HG03457 (cell line): ENCODE data around the gene DDAH1.
"Not testable (repeated sequence)": the region's sequence is repeated elsewhere in the genome, so short reads cannot be mapped to it uniquely, and the experiment has no call there.

Experiments
- ATAC-seq: cut with Tn5 transposase; IDR thresholded peaks from one replicate; pipeline ENCODE4 v1.9.1; 2021; ENCODE audit warnings: moderate number of reproducible peaks; ENCODE audit not compliant: unreplicated experiment

The DDAH1 gene

GRCh38 chr1:85361606-85362296 lies 103.2 kb downstream of the DDAH1 start:
- ATAC-seq: no peak

- no peak for ATAC-seq
These were observed 104.0 kb downstream of the DDAH1 start for GRCh38 chr1:85360730-85361493.

GRCh38 chr1:85359874-85360721 lies 104.9 kb downstream of the DDAH1 start:
- no peak for ATAC-seq

- ATAC-seq: no peak
These were observed 106.1 kb downstream of the DDAH1 start for GRCh38 chr1:85358702-85359438.

DNA sequence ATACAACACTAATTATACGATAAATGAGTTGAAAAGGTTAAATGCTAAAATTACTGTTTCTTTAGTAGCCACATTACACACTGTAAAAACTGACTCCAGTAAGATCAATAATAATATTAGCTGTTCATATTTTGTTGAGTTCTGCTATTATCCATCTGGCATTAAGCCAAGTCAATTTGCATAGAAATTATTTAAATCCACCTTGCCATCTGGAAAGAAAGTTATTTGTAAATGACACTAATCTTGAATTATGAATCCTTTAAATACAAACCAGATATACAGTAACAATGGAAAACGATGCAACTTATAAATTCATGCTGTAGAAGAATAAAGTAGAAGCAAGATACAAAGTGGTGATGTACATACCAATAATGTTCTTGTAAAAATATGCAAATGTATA lies 107.1 kb downstream of the DDAH1 start:
- ATAC-seq: no peak

DNA sequence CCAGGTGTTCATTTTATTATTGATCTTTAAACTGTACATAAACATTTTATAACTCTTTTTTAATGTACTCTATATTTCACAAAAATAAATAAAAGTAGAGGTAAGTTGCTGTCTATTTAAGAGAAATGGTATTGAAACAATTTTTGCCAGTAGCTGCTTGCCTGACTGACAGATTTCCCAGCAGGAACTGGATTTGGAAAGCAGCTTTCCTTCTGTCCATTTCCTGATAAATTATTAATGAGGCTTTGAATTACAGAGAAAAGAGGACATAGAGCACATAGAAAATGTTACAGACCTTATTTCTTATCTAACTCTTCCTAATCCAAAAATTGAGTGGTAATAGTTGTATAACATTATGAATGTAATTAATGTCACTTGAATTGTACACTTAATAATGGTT lies 108.8 kb downstream of the DDAH1 start:
- ATAC-seq: no peak

DNA sequence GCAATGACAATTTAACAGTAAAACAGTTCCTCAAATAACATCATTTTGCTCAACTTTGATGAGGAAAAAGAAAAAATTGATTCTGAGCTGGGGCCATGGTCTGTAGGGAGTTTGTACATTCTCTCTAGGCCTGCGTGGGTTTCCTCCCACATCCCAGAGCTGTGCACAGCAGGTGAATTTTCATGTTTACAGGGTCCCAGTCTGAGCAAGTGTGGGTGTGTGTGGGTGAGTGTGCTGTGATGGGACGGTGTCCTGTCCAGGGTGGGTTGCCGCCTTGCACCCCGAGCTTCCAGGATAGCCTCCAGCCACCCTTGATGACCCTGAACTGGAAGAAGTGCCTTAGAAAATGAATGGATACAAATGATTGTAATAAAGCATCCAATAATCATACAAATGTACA lies 112.9 kb downstream of the DDAH1 start:
- no peak for ATAC-seq

- ATAC-seq: no peak
These were observed 113.6 kb downstream of the DDAH1 start for GRCh38 chr1:85351202-85351828.

DNA sequence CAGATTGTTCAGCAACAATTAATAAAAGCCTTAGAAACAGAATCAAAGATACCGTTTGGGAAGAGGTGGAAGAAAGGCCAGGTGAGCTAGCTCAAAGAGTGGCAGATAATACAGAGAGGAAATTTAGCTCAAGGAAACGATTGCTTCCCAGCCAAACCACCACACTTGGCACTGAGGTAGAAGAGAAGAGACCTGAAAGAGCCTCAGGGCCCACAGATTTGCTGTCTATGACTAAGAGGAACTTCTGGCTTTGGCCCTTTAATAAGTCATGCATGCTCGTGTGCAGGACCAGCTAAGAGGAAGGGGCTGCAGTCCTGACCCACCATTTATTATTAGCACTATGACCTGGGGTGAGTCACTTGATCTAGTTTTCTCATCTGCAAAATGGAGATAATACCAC lies 115.7 kb downstream of the DDAH1 start:
- ATAC-seq: no peak

DNA sequence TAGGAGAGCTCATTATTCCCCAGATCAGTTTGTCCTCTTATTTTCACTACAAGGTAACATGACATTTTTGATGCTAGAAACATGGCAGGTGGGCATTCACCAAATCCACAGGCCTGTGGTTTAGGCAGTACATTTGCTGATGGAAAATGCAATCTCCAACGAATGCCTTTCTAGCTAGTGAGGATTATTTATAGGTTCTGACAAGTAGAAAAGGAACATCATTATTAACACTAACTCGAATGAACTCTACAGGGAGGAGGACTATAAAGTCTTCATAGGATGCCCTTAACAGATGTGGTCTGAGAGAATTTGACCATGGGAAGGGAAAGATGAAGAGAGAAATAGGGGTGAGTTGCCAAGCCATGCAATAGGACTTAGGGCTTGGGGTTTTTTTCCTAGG lies 117.1 kb downstream of the DDAH1 start:
- ATAC-seq: no peak

DNA sequence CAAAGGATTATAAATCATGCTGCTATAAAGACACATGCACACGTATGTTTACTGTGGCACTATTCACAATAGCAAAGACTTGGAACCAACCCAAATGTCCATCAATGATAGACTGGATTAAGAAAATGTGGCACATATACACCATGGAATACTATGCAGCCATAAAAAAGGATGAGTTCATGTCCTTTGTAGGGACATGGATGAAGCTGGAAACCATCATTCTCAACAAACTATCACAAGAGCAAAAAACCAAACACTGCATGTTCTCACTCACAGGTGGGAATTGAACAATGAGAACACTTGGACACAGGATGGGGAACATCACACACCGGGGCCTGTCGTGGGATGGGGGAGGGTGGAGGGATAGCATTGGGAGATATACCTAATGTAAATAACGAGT lies 117.7 kb downstream of the DDAH1 start:
- ATAC-seq: not testable (repeated sequence)

GRCh38 chr1:85344256-85344694 lies 120.7 kb downstream of the DDAH1 start:
- ATAC-seq: no peak

GRCh38 chr1:85343612-85344255 lies 121.2 kb downstream of the DDAH1 start:
- no peak for ATAC-seq

- no peak for ATAC-seq
These were observed 121.7 kb downstream of the DDAH1 start for GRCh38 chr1:85343213-85343611.

GRCh38 chr1:85342207-85342606 lies 122.8 kb downstream of the DDAH1 start:
- no peak for ATAC-seq

DNA sequence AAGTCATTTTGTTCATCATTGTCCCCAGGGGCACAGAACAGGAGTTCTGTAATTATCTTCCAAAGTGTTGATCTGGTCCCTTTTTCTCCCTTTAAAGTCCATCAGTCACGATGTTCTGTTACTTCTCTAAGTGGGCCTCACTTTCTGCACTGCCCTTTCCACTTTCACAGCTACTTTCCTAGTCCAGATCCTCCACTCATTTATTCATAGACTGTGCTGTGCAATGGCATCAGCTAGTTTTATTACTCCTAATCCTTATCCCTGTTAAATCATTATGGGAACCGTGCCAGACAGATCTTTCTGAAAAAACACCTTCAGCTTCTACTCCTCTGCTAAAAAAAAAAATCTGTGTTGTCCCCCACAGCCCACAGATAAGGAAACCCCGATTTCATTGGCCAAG lies 124.5 kb downstream of the DDAH1 start:
- ATAC-seq: no peak

DNA sequence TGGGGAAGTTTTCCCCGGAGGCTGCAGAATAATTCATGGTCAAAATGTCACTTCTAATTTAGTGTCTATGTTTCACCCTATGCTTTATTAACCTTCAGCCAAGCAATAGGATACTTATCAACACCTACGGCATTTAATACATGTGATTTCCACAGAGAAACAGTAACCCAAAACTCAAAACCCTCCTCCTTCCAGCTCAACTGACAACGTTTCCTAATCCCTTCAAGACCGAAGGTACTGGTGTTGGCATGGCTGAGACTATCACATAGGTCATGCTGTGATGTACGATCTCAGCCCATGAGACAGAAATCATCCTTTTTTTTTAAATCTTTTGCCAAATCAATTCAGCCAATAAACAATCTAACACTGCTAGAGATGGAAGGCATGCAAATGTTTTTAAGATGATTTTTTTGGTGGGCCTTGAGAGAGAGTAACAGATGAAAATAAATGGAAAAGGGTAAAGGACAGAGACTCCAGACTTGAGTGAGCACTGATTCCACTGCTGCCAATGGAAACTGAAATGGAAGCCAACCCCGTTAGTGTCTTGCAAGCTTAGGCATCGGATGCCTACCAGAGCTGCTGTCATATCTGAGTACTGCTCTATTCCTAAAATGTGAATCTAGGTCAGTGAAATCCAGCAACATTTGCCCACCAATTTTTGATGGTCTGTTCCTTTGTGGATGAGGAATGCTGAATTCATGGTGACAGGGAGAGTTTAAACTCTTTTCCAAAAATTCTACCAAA lies 125.1 kb downstream of the DDAH1 start:
- no peak for ATAC-seq

DNA sequence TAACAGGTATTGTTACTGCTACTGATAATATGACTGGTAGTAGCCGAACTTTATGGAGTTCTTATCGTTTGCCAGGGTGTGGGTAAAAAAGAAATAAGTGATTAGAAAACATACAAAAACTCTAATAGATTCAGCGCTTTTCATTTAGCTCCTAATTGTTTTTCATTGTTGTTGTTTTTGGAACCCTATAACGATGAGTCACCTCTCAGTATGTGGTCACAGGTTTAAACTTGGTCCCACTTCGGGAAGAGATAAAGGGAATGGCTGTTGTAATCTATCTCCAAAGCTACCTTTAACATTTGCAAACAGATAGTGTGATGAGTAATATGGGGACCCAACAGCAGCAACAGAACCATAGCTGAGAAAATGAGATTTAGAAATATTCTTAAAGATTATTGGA lies 125.9 kb downstream of the DDAH1 start:
- no peak for ATAC-seq

GRCh38 chr1:85334962-85335361 lies 130.0 kb downstream of the DDAH1 start:
- peak; percentile 48 for ATAC-seq
